K562 (cell line): ENCODE results near the gene RETREG2. TPM values are rescaled to one million over a fixed set of nuclear protein-coding genes. Genes with fewer than 3 reads are reported as not detected.

Experiments used
- ATAC-seq: fragments of 200-7000 bp; cut with Tn5 transposase; 3 replicates; pipeline ENCODE4 v1.9.1; 2020; ENCODE audit warnings: moderate library complexity
- BruUV-seq: library from RNA; stranded (reverse); fragments of 400-500 nt; replicated peaks from 2 replicates; lab custom pipeline; 2021; lab: Mats Ljungman, UMichigan
- CTCF ChIA-PET: fragments of 300-600 bp; formaldehyde crosslinking; extraction: SDS; loops from one replicate; lab custom pipeline; 2021; ENCODE audit warnings: low intra/inter-chr PET ratio; lab: Yijun Ruan, JAX
- POLR2A ChIA-PET: fragments of 300-600, 350-650 bp; sonication (Branson Sonifier 250); formaldehyde crosslinking; extraction: SDS; loops from one replicate; lab custom pipeline; 2021; ENCODE audit warnings: antibody characterized with exemption, inconsistent platforms; lab: Yijun Ruan, JAX
- DNase-seq, 4 experiments: peaks; one replicate each; pipeline versions ENCODE4 v3.0.0 to v3.0.0-alpha.2; 2011 to 2018; ENCODE audit warnings: low spot score in 3 of 4, mixed read lengths in 3 of 4; ENCODE audit errors: extremely low read depth in 1 of 4
- FAIRE-seq: peaks from 2 replicates; lab custom pipeline; 2011; peaks lifted over from hg19 to GRCh38; lab: Jason Lieb, UNC
- H2AFZ ChIP-seq: 2 replicates; pipeline ENCODE4 v1.6.0; 2011; ENCODE audit warnings: low read depth, low read length, control low read depth, inconsistent platforms
- H3K27ac ChIP-seq: fragments of 200-600 bp; 3 replicates; pipeline ENCODE4 v1.8.0; 2011; ENCODE audit warnings: low read depth, mild to moderate bottlenecking, control low read depth, inconsistent platforms, low read length, moderate library complexity, mixed read lengths; ENCODE audit errors: extremely low read depth
- H3K27me3 ChIP-seq, 2 experiments: fragments of 300-600 bp in 1 of 2; 2 replicates in 1 of 2; 3 replicates in 1 of 2; pipeline versions ENCODE4 v1.6.0 to v1.8.0; 2011; ENCODE audit warnings: inconsistent platforms in 2 of 2, low read length in 2 of 2, mild to moderate bottlenecking in 1 of 2, mixed read lengths in 1 of 2, moderate library complexity in 1 of 2; ENCODE audit not compliant: control insufficient read depth in 2 of 2, insufficient read depth in 2 of 2
- H3K36me3 ChIP-seq: fragments of 300-600 bp; 3 replicates; pipeline ENCODE4 v1.8.0; 2011; ENCODE audit warnings: mild to moderate bottlenecking, low read length, inconsistent platforms; ENCODE audit not compliant: control insufficient read depth, insufficient read depth
- H3K4me1 ChIP-seq, 2 experiments: fragments of 200-600 bp in 1 of 2; replicated peaks in 1 of 2; 2 replicates in 1 of 2; 3 replicates in 1 of 2; pipeline versions ENCODE4 v1.5.1 to v1.8.0; 2011; ENCODE audit warnings: inconsistent platforms in 2 of 2, low read length in 2 of 2, mild to moderate bottlenecking in 1 of 2, mixed read lengths in 1 of 2, moderate library complexity in 1 of 2; ENCODE audit not compliant: control insufficient read depth in 2 of 2, insufficient read depth in 2 of 2
- H3K4me2 ChIP-seq: 2 replicates; pipeline ENCODE4 v1.6.1; 2011; ENCODE audit warnings: low read length, control low read depth, inconsistent platforms, mixed read lengths; ENCODE audit not compliant: insufficient read depth
- H3K4me3 ChIP-seq: fragments of 200-600 bp; sonication (generic), shearing (Covaris generic); 2 replicates; pipeline ENCODE4 v1.5.1; 2016; ENCODE audit warnings: control low read depth, inconsistent platforms
- H3K79me2 ChIP-seq: fragments of 200-600 bp; 3 replicates; pipeline ENCODE4 v1.8.0; 2011; ENCODE audit warnings: low read length, inconsistent platforms; ENCODE audit not compliant: control insufficient read depth, insufficient read depth
- H3K9ac ChIP-seq, 2 experiments: 2 replicates each; pipeline versions ENCODE4 v1.6.0 to v1.6.1; 2011; ENCODE audit warnings: low read depth in 2 of 2, low read length in 2 of 2, control low read depth in 1 of 2, inconsistent platforms in 1 of 2, mild to moderate bottlenecking in 1 of 2, mixed read lengths in 1 of 2; ENCODE audit not compliant: insufficient read depth in 1 of 2
- H3K9me1 ChIP-seq: one replicate; pipeline ENCODE4 v1.6.0; 2011; ENCODE audit warnings: inconsistent platforms, mild to moderate bottlenecking, low read length, moderate library complexity; ENCODE audit not compliant: control insufficient read depth, insufficient read depth
- H3K9me3 ChIP-seq: replicated peaks from 2 replicates; pipeline ENCODE4 v1.5.1; 2011; ENCODE audit warnings: low read depth, low read length, inconsistent platforms; ENCODE audit not compliant: control insufficient read depth, insufficient read depth
- H4K20me1 ChIP-seq: replicated peaks from 2 replicates; pipeline ENCODE4 v1.6.1; 2011; ENCODE audit warnings: low read length, inconsistent platforms, mixed read lengths; ENCODE audit not compliant: control insufficient read depth, insufficient read depth
- FUS ChIP-seq: fragments of 200-400 bp; formaldehyde crosslinking; optimal IDR thresholded peaks from 2 replicates; pipeline ENCODE3; 2017; ENCODE audit warnings: low read depth, low read length
- GATAD2A ChIP-seq: fragments of 450-650 bp; IDR thresholded peaks from 2 replicates; pipeline ENCODE4 v1.6.1; 2017
- SP1 ChIP-seq: sonication (generic); formaldehyde crosslinking; IDR thresholded peaks from 2 replicates; pipeline ENCODE4 v1.8.1; 2022; ENCODE audit warnings: mild to moderate bottlenecking, missing genetic modification reagents
- TAF15 ChIP-seq: fragments of 200-400 bp; formaldehyde crosslinking; IDR thresholded peaks from 2 replicates; pipeline ENCODE4 v1.6.1; 2017; ENCODE audit warnings: mild to moderate bottlenecking, low read depth, low read length, moderate library complexity
- THRAP3 ChIP-seq: fragments of 450-650 bp; IDR thresholded peaks from 2 replicates; pipeline ENCODE4 v1.6.1; 2016; ENCODE audit warnings: mild to moderate bottlenecking, inconsistent platforms, borderline replicate concordance
- ZBTB11 ChIP-seq, 3 experiments: fragments of 200-800 bp in 1 of 3; fragments of 250-450 bp in 1 of 3; fragments of 450-650 bp in 1 of 3; sonication (Bioruptor Pico) in 1 of 3; sonication (Bioruptor generic) in 1 of 3; formaldehyde crosslinking in 1 of 3; IDR thresholded peaks; 2 replicates each; pipeline versions ENCODE4 v1.6.1 to v1.8.0; 2016 to 2022; ENCODE audit warnings: mild to moderate bottlenecking in 2 of 3, missing genetic modification characterization in 2 of 3, missing compliant biosample characterization in 1 of 3, moderate library complexity in 1 of 3
- ZNF764 ChIP-seq: fragments of 250-450 bp; sonication (Bioruptor Pico); IDR thresholded peaks from 2 replicates; pipeline ENCODE4 v1.4.0; 2020; ENCODE audit warnings: low read depth, mild to moderate bottlenecking, moderate library complexity
- WGBS: fragments of 100-300 bp; shearing (Covaris generic); methylation state at CpG from one replicate; pipeline ENCODE4 v1.1.6; 2016; ENCODE audit warnings: low coverage, mixed read lengths; ENCODE audit not compliant: insufficient coverage; ENCODE audit errors: missing lambda C conversion rate; 5-methylcytosine and 5-hydroxymethylcytosine counted together
- in situ Hi-C: fragments of 300-500 bp; cut with MboI; formaldehyde crosslinking; loops from 4 replicates; pipeline ENCODE4 v1.15.0; 2018; ENCODE audit warnings: inconsistent platforms, mixed read lengths
- intact Hi-C: fragments of 100-400 bp; cut with micrococcal nuclease; formaldehyde crosslinking; loops from 2 replicates; pipeline ENCODE4 v1.14.2; 2022
- polyA plus RNA-seq, 8 experiments: library from polyadenylated mRNA; depleted of rRNA in 4 of 8; stranded (reverse) in 5 of 8; unstranded in 3 of 8; fragments of >200 nt; fragmentation: Nextera tagmentation in 2 of 8; fragmentation: Illumina TruSeq in 1 of 8; extraction: Ambion mirVana in 2 of 8; extraction: Trizol in 1 of 8; gene quantifications; 2 replicates each; pipeline versions ENCODE4 v1.2.1 to v1.2.3, GENCODE V29; 2011 to 2014; ENCODE audit warnings: inconsistent platforms in 1 of 8, missing spikeins in 1 of 8
- total RNA-seq, 7 experiments: library from RNA; depleted of rRNA in 6 of 7; stranded (reverse); fragments of >200 nt in 6 of 7; fragmentation: Illumina TruSeq in 2 of 7; extraction: Trizol in 2 of 7; gene quantifications; 2 replicates each; pipeline versions ENCODE4 v1.2.1 to v1.2.3, GENCODE V29; 2011 to 2021; ENCODE audit warnings: low replicate concordance in 1 of 7

The RETREG2 gene
- total and polyA plus RNA-seq, 9 of the 15 experiments (the other 6 are each of a cell fraction or from before 2014, with no cell fraction given) = 4.9 to 40.1 (median 19.2) TPM

DNA sequence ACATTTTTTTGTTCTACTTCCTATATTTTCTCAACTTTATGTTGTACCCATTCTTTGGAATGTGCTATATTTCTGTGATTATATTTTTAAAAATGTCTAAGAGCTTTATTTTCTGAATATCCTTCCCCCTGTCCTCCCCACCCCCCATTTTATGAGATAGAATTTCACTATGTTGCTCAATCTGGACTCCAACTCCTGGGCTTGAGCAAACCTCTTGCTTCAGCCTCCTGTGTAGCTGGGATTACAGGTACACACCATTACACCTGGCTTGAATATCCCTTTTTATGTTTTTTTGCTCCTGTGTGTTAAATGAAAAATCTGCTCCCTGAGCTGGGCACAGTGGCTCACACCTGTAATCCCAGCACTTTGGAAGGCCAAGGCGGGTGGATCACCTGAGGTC, 19.3 kb downstream of the RETREG2 start:
- no peaks in the 10 kb centered on the region for H4K20me1 ChIP-seq
- H3K9me1 ChIP-seq = no peaks in the 10 kb centered on the region
- no peaks in the 10 kb centered on the region for H3K9me3 ChIP-seq
- no peak for DNase-seq
- TF ChIP-seq TAF15 (no peak), FUS (no peak), THRAP3 (no peak), SP1 (CRISPR knock-in tag) (no peak), ZNF764 (CRISPR knock-in tag) (no peak), ZBTB11 (CRISPR knock-in tag; IDR thresholded peaks at IDR 0.05) (no peak), GATAD2A (no peak)
- FAIRE-seq = no peak
- H3K4me3 ChIP-seq = no peak overlapping the region
- H3K79me2 ChIP-seq = no peaks in the 10 kb centered on the region
- in situ Hi-C loops = no loop called here
- H3K9ac ChIP-seq = no peak overlapping the region
- ATAC-seq = no peak
- no peak overlapping the region for H2AFZ ChIP-seq
- WGBS = 60% methylated on average over 1 of the region's 1 CpG
- no peak overlapping the region for H3K4me2 ChIP-seq
- intact Hi-C loops = no loop called here
- no TSS peak for BruUV-seq
- no peak overlapping the region for H3K27ac ChIP-seq
- no peaks in the 10 kb centered on the region for H3K36me3 ChIP-seq
- POLR2A ChIA-PET = interaction anchor here (1.0 to 1.5 kb wide), 2 partner anchors 9 to 12 kb away, joined by 3 to 6 read pairs; partner anchors contain the start of gene ZFAND2B
- CTCF ChIA-PET = no interaction called here
- H3K4me1 ChIP-seq = no peaks in the 10 kb centered on the region
- H3K27me3 ChIP-seq = no peaks in the 10 kb centered on the region
